Body of pancreas (tissue), 4 donors: ENCODE measurements around the gene LRRC32.

Source experiments
- POLR2A ChIP-seq, 3 donors: fragments of 450-650 bp; IDR thresholded peaks; one replicate each; pipeline ENCODE4 v1.6.1; 2016; ENCODE audit warnings: antibody characterized with exemption in 3 of 3, mild to moderate bottlenecking in 2 of 3
- TF ChIP-seq, protein P1 (sequence below), 7 experiments: fragments of 450-650 bp in 4 of 7; fragments of 200-600 bp in 3 of 7; sonication (generic) in 3 of 7; IDR thresholded peaks; one replicate each; pipeline ENCODE4 v1.5.1; 2016 to 2019; ENCODE audit warnings: antibody characterized with exemption in 7 of 7

DNA sequence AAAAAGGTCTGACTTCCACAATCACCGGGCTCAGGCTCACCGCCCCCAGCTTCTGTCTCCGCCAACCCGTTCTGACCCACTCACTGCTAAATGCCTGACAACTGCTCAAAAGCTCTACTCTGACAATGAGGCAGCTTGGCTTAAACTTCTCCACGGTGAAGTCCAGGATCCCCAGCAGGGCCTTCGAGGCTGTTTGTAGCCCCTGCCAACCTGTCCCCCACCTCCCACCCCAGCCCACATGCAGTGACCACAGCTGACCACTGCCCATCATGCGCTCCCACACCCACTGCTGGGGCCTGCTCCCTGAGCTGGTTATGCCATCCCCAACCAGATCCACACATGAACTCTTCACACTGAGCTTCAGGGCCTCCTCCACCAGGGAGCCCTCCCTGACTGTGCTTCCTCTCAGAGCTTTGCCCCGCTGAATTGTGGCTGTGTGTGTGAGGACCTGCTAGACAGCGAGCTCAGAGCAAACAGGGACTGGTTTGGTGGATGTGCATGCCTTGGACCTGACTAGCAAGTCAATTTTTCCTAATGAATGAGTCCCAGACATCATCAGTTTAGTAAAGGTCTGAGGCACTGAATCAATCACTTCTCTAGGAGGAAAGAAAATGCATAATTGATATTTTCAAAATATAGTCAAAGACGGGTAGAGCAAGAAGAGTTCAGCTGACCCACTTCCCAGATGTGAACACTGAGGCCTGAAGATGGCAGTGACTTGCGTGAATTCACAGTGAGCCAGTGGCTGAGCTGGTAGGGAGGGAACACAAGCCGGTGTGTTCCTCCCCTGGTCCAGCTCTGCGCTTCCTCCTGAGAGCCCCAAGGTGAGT is 7.7 kb downstream of the LRRC32 start:
- no peak for TF ChIP-seq POLR2A (IDR thresholded peaks at IDR 0.05)
- TF ChIP-seq, protein P1, sequence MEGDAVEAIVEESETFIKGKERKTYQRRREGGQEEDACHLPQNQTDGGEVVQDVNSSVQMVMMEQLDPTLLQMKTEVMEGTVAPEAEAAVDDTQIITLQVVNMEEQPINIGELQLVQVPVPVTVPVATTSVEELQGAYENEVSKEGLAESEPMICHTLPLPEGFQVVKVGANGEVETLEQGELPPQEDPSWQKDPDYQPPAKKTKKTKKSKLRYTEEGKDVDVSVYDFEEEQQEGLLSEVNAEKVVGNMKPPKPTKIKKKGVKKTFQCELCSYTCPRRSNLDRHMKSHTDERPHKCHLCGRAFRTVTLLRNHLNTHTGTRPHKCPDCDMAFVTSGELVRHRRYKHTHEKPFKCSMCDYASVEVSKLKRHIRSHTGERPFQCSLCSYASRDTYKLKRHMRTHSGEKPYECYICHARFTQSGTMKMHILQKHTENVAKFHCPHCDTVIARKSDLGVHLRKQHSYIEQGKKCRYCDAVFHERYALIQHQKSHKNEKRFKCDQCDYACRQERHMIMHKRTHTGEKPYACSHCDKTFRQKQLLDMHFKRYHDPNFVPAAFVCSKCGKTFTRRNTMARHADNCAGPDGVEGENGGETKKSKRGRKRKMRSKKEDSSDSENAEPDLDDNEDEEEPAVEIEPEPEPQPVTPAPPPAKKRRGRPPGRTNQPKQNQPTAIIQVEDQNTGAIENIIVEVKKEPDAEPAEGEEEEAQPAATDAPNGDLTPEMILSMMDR (IDR thresholded peaks at IDR 0.05), result no peak
